ENCODE data around the gene NNMT.

Gene NNMT

DNA sequence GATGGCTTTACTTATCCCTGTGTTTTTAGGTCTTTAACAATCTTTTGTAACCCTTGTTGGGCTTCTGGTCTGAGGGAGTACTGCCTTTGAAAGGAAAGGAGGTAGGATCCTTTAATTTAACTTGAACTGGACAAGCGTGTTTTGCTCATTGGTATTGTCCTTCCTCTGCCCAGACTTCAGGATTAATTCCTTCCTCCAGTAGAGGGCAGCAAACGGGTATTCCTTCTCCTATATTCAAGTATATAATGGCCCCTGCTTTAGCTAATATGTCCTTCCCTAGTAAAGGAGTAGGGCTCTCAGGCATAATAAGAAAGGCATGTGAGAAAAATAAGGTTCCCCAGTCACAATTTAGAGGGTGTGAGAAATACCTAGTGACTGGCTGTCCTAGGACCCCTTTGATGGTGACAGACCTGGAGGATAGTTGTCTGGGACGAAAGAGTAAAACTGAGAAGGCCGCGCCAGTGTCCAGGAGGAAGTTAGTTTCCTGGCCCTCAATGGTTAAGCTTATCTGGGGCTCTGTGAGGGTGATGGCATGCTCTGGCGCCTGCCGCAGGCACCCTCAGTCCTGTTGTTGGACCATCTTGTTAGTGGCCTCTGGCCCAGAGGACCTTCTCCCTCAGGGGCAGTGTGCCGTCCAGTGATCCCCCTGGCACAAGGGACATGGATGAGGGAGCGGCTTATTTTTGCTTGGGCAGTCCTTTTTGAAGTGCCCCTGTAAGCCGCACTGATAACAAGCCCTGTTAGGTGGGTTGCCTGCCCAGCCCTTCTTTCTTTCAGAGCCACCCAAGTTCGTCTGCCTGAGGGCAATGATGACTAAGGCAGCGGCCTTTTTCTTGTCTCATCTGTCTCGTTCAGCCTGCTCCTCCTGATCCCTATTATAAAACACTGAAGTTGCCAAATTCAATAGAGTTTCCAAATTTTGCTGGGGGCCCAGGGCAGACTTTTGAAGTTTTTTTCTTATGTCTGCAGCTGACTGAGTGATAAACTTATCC is 52.3 kb downstream of the NNMT start:
- peak; percentile 68 to 75 (median 71) for DNase-seq

DNA sequence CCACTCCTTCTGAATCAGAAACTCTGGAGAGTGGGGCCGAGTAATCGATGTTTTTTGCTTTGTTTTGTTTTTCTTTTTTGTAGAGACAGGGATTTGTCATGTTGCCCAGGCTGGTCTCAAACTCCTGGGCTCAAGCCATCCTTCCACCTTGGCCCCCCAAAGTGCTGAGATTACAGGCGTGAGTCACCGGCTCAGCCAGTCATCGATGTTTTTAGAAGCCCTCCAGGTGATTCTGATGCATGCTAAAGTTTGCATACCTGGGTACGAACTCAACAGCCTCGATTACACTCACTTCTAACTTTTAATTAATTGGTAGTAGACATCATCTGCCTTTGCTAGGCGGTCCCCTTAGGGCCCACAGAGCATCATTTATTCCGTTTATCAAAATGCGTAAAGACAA is 53.8 kb downstream of the NNMT start:
- DNase-seq = no peak

DNA sequence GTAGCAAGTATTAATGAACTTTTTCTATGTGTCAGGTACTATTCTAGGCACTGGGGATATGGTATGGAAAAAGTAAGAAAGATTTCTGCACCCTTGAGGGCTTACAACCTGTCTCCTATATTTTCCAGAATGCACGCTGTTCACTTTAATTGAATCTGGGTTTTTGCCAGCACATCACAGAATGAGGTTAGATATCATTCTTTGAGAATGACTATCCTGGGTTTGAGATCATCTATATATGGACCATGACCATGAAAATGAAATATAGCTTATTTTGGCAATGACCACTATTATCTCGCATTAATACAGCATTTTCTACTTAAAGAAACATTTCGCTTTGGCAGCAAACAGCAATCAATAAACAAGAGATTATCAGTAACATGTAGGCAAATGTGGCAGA is 57.2 kb downstream of the NNMT start:
- no peak for DNase-seq

DNA sequence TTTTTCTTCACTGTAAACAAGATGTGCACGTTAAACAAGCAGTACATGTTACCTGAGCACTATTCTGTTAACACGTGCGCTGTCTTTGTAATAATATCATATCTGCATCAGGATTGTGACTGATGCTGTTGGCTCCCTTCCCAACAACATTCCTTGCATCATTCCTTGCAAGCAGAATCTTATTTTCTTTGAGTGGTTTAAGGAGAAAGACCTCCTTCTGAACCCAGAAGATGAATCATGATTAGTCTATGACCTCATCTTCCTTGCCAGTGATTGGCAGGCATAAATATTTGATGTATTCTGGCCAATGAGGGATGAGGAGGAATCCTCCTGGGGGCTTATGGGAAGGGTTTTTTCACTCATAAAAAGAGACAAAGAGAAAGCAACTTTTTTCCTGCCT is 57.9 kb downstream of the NNMT start:
- DNase-seq = no peak

DNA sequence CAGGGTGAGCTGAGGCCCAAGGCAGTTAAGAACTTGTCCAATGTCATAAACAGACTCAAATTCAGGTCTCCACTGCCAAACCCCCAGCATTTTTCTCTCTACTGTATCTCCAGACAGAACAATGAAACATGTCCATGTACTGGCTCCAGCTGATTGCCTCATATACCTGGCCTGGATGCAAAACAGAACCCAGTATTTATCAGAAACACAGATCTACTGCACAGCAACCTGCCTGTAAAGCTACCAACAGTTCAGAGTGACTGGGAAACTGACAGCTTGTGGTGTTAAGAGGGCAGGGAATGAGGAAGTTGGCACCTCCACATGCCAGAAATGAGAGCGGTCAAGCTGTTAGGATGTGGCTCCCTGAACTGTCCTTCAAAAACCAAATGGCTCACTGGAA is 62.5 kb downstream of the NNMT start:
- DNase-seq = peak in 3 of 4 experiments; percentile 4 to 16 (median 12)

DNA sequence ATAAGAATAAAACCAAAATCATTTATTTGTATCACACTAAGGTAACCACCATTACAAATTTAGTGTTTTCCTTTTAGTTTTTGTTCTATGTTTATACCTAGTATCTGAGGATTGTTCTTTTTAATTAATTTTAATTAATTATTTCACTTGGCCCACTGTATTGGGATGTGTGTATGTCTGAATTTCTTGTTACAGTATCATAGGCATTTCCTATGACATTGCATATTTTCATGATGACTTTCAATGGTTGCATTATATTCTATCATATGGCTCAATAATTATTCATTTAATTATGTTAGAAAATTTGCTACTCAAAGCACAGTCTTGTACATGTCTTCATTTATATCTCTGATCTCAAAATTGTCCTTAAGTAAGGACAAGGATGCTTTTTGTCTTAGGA is 63.1 kb downstream of the NNMT start:
- DNase-seq = no peak

DNA sequence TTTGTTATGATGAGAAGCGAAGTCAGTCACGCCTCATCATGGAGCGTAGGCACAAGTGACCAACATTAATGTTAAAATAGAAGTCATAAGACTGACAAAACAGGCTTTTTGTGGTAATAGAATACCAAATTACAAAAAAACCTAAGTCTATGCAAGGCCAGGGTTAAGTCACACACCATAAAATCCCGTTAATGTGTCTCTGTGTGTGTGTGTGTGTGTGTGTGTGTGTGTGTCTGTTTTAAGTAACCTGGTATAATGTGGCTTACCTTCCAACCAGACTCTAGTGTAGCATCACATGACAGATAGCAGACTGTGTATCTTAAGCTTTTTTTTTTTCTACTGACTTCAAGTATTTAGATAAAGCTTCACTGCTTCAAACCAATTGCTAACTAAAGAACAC is 66.1 kb downstream of the NNMT start:
- no peak for DNase-seq

DNA sequence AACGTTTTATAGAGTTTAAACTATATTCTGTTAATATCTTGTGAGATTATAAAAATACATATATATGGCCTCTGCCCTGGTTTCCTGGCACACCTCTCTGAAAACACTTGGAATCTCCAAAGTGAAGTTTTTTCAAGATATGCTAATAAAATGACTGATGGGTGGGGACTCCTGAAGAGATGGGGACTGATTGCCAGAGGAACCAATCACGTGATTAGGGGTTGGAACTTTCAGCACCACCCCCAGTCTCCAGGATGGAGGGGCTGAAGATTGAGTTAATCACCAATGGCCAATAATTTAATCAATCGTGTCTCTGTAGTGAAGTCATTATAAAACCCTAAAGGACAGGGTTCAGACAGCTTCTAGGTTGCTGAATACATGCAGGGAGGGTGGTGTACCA is 66.8 kb downstream of the NNMT start:
- DNase-seq = no peak
